Suprapubic skin (tissue), 4 donors: ENCODE data around the gene TXLNG. TPM values are rescaled to one million over a fixed set of nuclear protein-coding genes. Genes with fewer than 3 reads are reported as not detected.
"Not testable (repeated sequence)": the region's sequence is repeated elsewhere in the genome, so short reads cannot be mapped to it uniquely, and the experiment has no call there.

Experiments
- DNase-seq, 2 donors: peaks; one replicate each; pipeline ENCODE4 v3.0.0-alpha.2; 2019; ENCODE audit warnings: low spot score in 2 of 2
- H3K27ac ChIP-seq: fragments of 200-600 bp; sonication (generic); one replicate; pipeline ENCODE4 v1.5.1; 2019
- H3K27me3 ChIP-seq: fragments of 200-600 bp; sonication (generic); one replicate; pipeline ENCODE4 v1.5.1; 2019
- H3K36me3 ChIP-seq: fragments of 200-600 bp; sonication (generic); one replicate; pipeline ENCODE4 v1.5.1; 2019
- H3K4me1 ChIP-seq: fragments of 200-600 bp; sonication (generic); one replicate; pipeline ENCODE4 v1.5.1; 2019
- H3K4me3 ChIP-seq: fragments of 200-600 bp; sonication (generic); one replicate; pipeline ENCODE4 v1.5.1; 2019; ENCODE audit warnings: mild to moderate bottlenecking
- H3K9me3 ChIP-seq: fragments of 200-600 bp; sonication (generic); one replicate; pipeline ENCODE4 v1.5.1; 2019
- EP300 ChIP-seq: sonication (generic); formaldehyde crosslinking; IDR thresholded peaks from one replicate; pipeline ENCODE4 v1.6.1; 2017; ENCODE audit warnings: antibody characterized with exemption
- POLR2A ChIP-seq, 2 donors: fragments of 450-650 bp; IDR thresholded peaks; one replicate each; pipeline ENCODE4 v1.6.1; 2017; ENCODE audit warnings: antibody characterized with exemption in 2 of 2, mild to moderate bottlenecking in 2 of 2, moderate library complexity in 2 of 2
- POLR2AphosphoS5 ChIP-seq, 3 donors: sonication (generic); formaldehyde crosslinking; IDR thresholded peaks; one replicate each; pipeline ENCODE4 v1.6.1; 2017; ENCODE audit warnings: antibody characterized with exemption in 3 of 3
- WGBS: methylation state at CpG from one replicate; pipeline ENCODE4 v1.1.5; 2018; 5-methylcytosine and 5-hydroxymethylcytosine counted together
- total RNA-seq, 4 donors: library from RNA; depleted of rRNA; stranded (reverse); fragments of >200 nt; gene quantifications; one replicate each; pipeline ENCODE4 v1.1.0, GENCODE V29; 2016
- TF ChIP-seq, protein P1 (sequence below), 2 donors: fragments of 200-600 bp in 1 of 2; fragments of 450-650 bp in 1 of 2; sonication (generic) in 1 of 2; IDR thresholded peaks; one replicate each; pipeline ENCODE4 v1.5.1; 2016 to 2019; ENCODE audit warnings: antibody characterized with exemption in 2 of 2, mild to moderate bottlenecking in 1 of 2, moderate library complexity in 1 of 2

TXLNG gene
- total RNA-seq, 4 donors from 2014 or later: 8.6 to 15.5 (median 14.5) TPM

DNA sequence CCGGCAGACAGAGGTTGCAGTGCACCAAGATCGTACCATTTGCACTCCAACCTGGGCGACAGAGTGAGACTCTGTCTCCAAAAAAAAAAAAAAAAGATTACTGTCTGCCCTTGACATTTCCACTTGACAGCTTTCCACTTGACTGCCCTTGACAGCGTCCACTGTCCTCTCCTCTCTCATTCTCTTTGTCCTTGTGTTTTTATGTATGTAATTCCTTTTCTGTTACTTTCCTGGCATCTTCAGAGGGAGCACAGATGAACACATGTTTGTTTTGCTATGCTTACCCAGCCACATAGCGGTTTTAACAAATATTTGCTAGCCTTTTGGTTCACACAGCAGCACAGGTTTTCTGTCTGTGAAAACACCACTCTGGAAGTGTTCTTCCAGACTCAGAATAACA, 40.6 kb upstream of the TXLNG start:
- no peaks in the 10 kb centered on the region for H3K4me1 ChIP-seq
- H3K27ac ChIP-seq: no peak overlapping the region
- no peaks in the 10 kb centered on the region for H3K27me3 ChIP-seq
- H3K9me3 ChIP-seq: no peaks in the 10 kb centered on the region
- TF ChIP-seq, protein P1, sequence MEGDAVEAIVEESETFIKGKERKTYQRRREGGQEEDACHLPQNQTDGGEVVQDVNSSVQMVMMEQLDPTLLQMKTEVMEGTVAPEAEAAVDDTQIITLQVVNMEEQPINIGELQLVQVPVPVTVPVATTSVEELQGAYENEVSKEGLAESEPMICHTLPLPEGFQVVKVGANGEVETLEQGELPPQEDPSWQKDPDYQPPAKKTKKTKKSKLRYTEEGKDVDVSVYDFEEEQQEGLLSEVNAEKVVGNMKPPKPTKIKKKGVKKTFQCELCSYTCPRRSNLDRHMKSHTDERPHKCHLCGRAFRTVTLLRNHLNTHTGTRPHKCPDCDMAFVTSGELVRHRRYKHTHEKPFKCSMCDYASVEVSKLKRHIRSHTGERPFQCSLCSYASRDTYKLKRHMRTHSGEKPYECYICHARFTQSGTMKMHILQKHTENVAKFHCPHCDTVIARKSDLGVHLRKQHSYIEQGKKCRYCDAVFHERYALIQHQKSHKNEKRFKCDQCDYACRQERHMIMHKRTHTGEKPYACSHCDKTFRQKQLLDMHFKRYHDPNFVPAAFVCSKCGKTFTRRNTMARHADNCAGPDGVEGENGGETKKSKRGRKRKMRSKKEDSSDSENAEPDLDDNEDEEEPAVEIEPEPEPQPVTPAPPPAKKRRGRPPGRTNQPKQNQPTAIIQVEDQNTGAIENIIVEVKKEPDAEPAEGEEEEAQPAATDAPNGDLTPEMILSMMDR (IDR thresholded peaks at IDR 0.05): no peak
- no peak for TF ChIP-seq POLR2A (IDR thresholded peaks at IDR 0.05)
- TF ChIP-seq EP300: no peak
- TF ChIP-seq POLR2AphosphoS5 (IDR thresholded peaks at IDR 0.05): no peak
- H3K36me3 ChIP-seq: peaks cover 41% of the 10 kb centered on the region
- 87% methylated on average over 5 of the region's 5 CpGs for WGBS
- H3K4me3 ChIP-seq: no peak overlapping the region
- no peak for DNase-seq

DNA sequence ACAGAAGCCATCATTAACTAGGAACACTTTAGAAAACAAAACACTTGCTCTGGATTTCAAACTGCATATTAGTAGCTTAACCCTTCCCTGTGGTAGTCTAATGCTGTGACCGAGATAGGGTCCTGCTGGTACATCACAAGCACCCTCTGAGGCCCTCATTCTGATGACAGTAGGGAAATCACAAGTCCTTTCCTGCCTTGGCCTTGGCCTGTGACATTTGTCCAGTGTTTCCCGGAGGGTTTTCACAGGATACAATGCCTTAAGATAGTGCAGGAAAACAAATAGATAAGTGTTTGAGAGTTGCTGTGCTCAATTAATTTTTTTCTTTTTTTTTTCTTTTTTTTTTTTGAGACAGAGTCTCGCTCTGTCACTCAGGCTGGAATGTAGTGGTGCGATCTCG, 37.8 kb upstream of the TXLNG start:
- WGBS: 94% methylated on average over 5 of the region's 5 CpGs
- Histone ChIP-seq H3K27ac (no peak overlapping the region), H3K36me3 (peaks cover 30% of the 10 kb centered on the region), H3K4me3 (no peak overlapping the region), H3K27me3 (no peaks in the 10 kb centered on the region), H3K9me3 (no peaks in the 10 kb centered on the region), H3K4me1 (no peaks in the 10 kb centered on the region)
- TF ChIP-seq, protein P1 (IDR thresholded peaks at IDR 0.05): no peak
- no peak for TF ChIP-seq POLR2A (IDR thresholded peaks at IDR 0.05)
- no peak for TF ChIP-seq POLR2AphosphoS5 (IDR thresholded peaks at IDR 0.05)
- no peak for TF ChIP-seq EP300
- no peak for DNase-seq

DNA sequence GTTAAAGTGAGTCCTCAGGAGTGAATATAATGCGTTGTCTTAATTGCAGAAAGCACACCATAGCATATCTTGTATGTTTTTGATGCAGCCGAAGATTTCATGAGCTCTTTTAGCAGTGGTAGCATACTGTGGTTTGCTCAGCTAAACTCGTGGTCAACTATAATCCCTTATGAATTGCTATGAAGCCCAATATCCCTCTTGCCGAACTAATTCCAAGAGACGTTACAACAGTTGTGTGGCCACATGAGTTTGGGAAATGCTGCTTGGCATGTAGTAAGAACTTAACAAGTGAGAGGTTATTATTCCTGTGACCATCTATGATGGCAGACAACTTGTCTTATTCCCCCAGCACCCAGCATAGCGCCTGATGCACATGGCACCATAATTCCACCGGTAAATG, 36.1 kb upstream of the TXLNG start:
- Histone ChIP-seq H3K4me1 (no peaks in the 10 kb centered on the region), H3K27ac (no peak overlapping the region), H3K27me3 (no peaks in the 10 kb centered on the region), H3K9me3 (no peaks in the 10 kb centered on the region), H3K4me3 (no peak overlapping the region), H3K36me3 (peaks cover 18% of the 10 kb centered on the region)
- no peak for TF ChIP-seq POLR2A (IDR thresholded peaks at IDR 0.05)
- no peak for TF ChIP-seq EP300
- TF ChIP-seq POLR2AphosphoS5 (IDR thresholded peaks at IDR 0.05): no peak
- TF ChIP-seq, protein P1 (IDR thresholded peaks at IDR 0.05): no peak
- DNase-seq: no peak
- 96% methylated on average over 7 of the region's 7 CpGs for WGBS

DNA sequence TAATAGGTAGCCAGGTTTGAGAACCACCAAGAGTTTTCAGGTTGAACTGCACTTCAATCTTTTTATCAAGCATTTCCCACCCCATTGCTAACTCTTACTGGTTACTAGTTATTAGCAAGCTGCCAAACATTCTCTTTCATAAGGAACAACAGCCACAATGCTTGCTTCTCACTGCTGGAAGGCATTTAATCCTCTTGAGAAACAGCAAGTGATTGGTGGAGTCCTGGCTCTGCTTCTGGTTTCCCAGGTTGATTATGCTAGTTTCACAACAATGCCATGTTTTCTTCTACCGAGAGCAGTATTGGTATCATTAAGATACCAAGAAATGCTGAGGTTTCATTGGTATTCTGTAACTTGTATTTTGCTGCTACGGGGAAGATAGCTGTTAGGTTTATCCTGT, 32.2 kb upstream of the TXLNG start:
- DNase-seq: no peak

DNA sequence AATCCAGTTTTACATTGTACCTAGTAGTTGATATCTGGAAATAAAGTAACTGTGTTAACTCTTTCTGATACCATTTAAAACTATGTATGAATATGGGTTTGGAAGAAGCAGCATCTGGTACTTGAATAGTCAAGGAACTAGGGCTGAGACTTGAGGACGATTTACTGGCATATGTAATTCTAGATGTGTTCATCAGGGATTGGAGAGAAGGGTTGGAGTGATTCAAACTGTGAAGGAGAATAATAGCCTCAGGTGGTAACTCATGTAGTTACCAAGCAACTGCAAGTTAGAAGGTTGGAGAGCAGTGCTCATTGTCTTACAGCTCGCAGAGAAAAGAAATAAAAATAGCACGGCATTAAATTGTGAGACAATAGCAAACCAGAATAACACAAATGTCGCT, 29.5 kb upstream of the TXLNG start:
- TF ChIP-seq, protein P1 (IDR thresholded peaks at IDR 0.05): no peak
- TF ChIP-seq POLR2AphosphoS5 (IDR thresholded peaks at IDR 0.05) (no peak), POLR2A (IDR thresholded peaks at IDR 0.05) (no peak), EP300 (no peak)
- Histone ChIP-seq H3K4me1 (no peaks in the 10 kb centered on the region), H3K27me3 (no peaks in the 10 kb centered on the region), H3K36me3 (peaks cover 46% of the 10 kb centered on the region), H3K9me3 (no peaks in the 10 kb centered on the region), H3K27ac (no peak overlapping the region), H3K4me3 (no peak overlapping the region)
- 77% methylated on average over 4 of the region's 4 CpGs for WGBS
- no peak for DNase-seq

More for the DNA sequence above, 32.2 kb upstream of the TXLNG start:
- Histone ChIP-seq H3K9me3 (no peaks in the 10 kb centered on the region), H3K27me3 (no peaks in the 10 kb centered on the region), H3K27ac (no peak overlapping the region), H3K4me3 (no peak overlapping the region), H3K4me1 (no peaks in the 10 kb centered on the region), H3K36me3 (peaks cover 35% of the 10 kb centered on the region)
- 90% methylated on average over 2 of the region's 2 CpGs for WGBS
- no peak for TF ChIP-seq EP300
- TF ChIP-seq POLR2A (IDR thresholded peaks at IDR 0.05): no peak
- no peak for TF ChIP-seq POLR2AphosphoS5 (IDR thresholded peaks at IDR 0.05)
- TF ChIP-seq, protein P1 (IDR thresholded peaks at IDR 0.05): no peak

DNA sequence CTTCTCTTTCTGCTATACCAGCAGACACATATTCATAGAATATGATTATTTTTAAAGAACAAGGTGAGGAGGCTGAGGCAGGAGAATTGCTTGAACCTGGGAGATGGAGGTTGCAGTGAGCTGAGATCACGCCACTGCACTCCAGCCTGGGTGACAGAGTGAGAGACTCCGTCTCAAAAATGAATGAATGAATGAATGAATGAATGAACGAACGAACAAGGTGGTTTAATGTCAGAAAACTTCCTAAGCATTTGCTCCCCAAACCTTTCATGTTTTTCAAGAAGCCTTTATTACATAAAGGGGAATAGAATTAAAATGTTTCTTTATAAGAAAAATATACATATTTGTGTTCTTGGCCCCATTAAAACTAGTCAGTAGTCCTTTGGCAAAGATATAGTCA, 24.8 kb upstream of the TXLNG start:
- H3K27ac ChIP-seq, H3K9me3 ChIP-seq, H3K4me1 ChIP-seq, DNase-seq, H3K27me3 ChIP-seq, H3K4me3 ChIP-seq: not testable (repeated sequence)
- 95% methylated on average over 4 of the region's 4 CpGs for WGBS
- peaks cover 35% of the 10 kb centered on the region for H3K36me3 ChIP-seq
